Embryonic facial prominence (tissue), 1 donor: ENCODE results near the gene TBC1D22B.

Source experiments
- DNase-seq: peaks from one replicate; pipeline ENCODE4 v3.0.0-alpha.2; 2016; ENCODE audit errors: extremely low spot score

TBC1D22B gene

GRCh38 chr6:37239950-37240713 is 17.4 kb upstream of the TBC1D22B start:
- peak; percentile 39 for DNase-seq

- no peak for DNase-seq
These were observed 16.4 kb upstream of the TBC1D22B start for GRCh38 chr6:37241131-37241530.

- no peak for DNase-seq
These were observed 15.7 kb upstream of the TBC1D22B start for GRCh38 chr6:37241775-37242428.

DNA sequence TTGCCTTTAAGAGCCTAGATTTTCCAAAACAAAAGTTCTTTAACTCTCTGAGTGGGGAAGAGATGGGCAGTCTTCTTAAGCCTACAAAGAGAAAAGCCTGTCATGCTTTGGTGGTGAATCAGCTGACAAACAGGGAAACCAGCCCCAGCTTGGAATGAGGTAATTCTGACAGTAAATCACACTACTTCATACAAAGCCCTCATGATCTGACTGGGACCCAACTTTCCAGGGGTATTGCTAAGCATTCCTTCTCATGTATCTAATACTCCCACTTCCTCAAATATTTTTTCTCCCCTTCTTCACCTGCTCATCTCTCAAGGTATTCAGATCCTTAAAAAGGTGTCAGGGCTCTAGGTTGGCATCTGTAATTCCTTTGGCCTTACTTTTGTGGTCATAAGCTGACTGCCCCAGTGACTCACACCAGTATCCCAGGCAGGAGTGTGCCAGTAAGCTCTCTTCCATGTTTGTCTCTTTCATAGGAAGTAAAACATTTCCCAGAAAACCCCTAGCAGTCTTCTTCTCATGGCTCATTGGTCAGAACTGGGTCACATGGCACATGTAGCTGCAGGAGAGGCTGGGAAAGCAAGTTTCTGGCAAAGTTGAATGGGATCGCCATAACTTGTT is 15.0 kb upstream of the TBC1D22B start:
- no peak for DNase-seq

DNA sequence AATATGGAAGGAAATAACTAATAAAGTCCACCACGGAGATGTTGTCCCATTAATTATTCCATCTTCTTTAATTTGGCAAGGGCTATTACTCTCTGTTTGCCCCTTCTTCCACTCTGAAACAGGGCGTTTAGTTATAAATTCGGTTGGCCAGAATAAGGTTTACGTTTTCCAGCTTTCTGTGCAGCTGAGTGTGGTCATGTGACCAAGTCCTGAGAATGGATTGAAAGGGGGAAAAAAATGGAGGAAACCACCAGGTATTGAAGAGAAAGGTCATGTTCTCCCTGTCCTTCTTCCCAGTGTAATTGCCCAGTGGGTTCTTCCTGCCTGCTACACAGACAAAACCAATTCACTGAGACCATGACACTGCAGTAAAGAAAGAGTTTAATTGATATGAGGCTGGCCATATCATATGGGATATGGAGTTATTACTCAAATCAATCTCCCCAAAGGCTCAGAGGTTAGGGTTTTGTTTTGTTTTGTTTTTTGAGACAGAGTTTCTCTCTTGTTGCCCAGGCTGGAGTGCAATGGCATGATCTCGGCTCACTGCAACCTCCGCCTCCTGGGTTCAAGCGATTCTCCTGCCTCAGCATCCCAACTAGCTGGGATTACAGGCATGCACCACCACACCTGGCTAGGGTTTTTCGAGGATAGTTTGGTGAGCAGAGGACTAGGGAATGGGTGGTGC is 14.3 kb upstream of the TBC1D22B start:
- DNase-seq, result no peak

- no peak for DNase-seq
These were observed 13.7 kb upstream of the TBC1D22B start for GRCh38 chr6:37243816-37244370.

DNA sequence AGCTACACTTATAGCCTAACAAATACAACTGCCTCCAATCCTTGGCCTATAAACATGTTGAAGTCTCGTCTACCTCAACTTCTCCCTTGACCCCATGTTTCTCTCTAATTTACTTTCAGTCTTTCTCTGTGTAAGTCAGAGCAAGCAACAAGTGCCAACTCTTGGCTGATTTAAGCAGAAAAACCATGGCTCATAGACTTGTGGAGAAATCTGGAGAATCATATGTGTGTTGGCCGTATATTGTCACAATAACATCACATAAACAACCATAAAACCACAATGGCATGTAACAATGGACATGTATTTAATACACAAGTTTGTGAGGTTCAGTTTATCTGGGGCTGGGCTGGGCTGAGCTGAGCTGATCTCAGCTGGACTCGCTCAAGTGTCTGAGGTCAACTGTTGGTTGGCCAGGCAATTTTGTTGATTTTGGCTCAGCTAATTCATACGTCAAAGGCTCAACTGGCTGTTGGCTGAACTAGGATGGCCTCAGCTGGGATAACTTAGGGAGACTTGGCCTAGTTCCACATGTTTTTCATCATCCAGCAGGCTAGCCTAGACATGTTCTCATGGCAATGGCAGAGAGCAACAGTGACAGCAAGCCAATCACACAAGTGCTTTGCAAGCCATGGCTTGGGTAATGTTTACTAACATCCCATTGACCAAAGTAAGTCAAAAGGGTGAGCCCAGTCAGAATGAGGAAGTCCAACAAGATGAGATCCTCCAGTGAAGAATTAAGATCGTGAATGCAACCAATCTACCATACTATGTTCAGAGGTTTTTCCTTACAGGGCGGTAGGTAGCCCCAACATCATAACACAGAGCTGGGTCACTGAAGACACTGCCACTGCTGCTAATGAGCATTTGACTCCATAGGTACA is 12.9 kb upstream of the TBC1D22B start:
- peak; percentile 58 for DNase-seq

DNA sequence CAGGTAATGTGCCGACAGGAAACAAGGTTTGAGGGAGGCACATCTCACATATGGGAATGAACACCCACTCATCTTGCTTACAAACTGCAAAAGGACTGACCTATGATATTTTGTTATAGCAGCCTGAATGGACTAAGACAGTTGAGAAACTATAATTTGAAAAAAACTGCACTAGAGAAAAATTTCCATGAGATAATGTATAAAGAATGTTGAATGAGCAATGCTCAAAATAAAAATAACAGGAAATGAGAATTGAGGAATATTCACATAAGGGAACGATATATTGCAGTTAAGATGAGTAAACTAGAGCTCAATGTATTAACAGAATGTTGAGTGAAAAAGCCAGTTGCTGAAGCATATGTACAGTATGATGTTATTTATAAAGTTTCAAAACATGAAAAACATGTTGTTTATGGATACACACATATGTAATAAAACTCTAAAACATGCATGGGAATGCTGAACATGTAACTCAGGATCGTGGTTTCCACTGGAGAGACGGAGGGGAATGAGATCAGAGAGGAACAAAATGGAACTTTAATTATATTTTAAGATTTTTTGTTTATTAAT is 6.3 kb upstream of the TBC1D22B start:
- DNase-seq, result no peak

DNA sequence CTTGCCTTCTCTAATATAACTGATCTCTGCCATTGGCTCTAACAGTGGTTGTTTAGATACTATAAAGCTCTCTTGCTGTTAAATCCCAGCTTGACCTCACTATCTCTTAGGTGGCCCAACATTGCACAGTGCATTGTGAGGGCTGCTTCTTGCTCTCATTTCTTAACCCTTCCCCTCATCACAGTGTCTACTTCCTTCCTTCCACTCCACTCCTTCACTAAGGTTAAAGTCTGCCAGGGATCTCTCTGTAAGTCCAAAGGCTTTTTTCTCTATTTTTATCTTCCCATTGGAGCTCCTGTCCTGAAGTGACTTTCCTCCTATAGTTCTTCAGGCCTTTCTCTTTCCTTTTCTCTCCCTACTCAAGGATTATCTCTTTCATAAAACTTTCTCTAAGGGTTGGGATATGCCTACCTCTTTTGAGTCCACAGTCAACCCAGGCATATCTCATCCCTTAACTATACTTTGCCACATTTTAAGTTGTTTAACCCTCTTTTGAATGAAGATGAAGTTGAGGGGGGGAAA is 4.0 kb upstream of the TBC1D22B start:
- DNase-seq, result no peak

GRCh38 chr6:37254881-37255280 is 2.7 kb upstream of the TBC1D22B start:
- no peak for DNase-seq

DNA sequence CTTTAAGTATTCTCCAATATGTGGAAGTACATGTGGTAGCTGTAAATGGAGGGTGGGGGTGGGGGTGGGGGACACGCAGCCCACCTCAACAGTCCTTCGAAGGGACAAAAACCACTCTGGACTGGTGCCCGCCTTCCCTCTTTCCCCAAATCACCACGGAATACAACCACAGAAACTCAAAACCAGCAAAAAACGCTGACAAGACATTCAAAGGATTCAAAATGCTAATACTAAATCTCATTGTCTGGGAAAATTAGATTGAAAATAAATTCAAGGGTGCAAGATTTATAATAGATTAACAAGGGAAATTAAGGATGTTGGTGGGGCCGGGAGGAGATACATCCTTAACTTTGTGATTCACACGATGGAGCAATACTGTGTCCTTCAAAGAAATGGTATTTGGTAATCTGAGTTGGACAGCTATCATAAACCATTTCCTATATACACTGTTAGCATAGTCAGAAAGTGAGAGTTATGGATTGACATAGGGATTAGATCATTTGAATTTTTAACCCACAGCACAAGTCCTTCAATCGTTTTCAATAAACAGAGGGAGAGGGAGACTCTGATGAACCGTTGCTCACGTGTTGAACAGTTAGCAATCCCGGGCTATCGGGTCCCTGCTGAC is 766 bp upstream of the TBC1D22B start:
- DNase-seq, result no peak

GRCh38 chr6:37257320-37257633 is 295 bp upstream of the TBC1D22B start:
- no peak for DNase-seq

GRCh38 chr6:37258405-37259105 is 983 bp downstream of the TBC1D22B start:
- no peak for DNase-seq

- DNase-seq, result no peak
These were observed 1.6 kb downstream of the TBC1D22B start for GRCh38 chr6:37259191-37259590.

GRCh38 chr6:37260040-37260439 is 2.5 kb downstream of the TBC1D22B start:
- no peak for DNase-seq

- no peak for DNase-seq
These were observed 2.9 kb downstream of the TBC1D22B start for GRCh38 chr6:37260444-37260843.

DNA sequence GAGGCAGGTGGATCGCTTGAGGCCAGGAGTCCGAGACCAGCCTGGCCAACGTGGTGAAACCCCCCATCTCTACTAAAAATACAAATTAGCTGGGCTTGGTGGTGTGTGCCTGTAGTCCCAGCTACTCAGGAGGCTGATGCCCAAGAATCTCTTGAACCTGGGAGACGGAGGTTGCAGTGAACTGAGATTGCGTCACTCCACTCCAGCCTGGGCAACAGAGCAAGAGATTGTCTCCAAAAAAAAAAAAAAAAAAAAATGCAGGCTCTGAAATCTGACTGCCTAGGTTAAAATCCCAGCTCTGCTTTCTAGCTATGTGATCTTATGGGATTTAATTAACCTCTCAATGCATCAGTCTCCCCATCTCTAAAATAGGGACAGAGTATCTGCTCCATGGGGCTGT is 3.6 kb downstream of the TBC1D22B start:
- no peak for DNase-seq

DNA sequence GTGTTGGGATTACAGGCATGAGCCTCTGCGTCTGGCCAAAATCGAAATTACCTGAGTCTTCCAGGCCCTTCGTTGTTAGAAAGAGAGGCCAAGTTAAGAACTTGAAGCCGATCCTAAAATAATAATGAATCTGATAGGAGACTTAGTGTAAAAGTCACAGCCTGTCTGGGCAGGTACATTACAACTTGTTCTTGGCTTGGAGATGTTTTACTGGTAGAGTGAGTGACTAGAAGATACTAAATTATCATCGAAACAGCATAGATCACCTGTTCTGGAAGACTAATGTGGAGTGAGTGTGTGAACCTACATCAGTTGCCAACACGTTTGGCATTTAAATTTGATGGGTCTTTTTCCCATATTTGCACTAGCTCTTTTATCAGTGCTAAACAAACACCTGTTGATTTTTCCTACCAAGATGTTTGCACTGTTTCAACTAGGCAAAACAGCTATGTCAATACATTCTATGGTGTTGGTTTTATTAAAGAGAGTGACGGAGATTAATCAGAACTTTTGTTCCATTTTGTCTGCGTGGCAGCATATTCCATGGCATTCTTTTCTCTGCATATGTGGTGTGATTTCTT is 5.0 kb downstream of the TBC1D22B start:
- no peak for DNase-seq

DNA sequence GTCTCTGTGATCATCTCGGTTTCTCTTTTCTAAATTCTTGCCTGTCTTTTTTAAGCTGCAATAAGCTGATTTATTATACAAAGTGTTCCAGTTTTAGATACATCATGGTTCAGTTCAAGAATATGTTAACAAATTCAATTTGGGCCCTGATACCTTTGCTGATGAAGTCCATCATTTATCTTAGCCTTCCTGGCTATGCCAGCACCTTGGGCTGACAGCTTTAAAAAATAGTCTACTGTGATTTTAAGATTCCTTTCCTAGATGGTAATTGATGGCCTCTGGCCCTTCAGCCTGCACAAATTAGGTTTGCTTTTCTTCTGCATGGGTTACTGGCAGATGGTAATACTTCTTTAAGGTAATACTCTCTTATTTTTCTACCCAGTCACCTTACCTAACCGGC is 7.4 kb downstream of the TBC1D22B start:
- no peak for DNase-seq
